HG02938 (cell line): ENCODE results near the gene ARID1A.
"Not testable (repeated sequence)": the region's sequence is repeated elsewhere in the genome, so short reads cannot be mapped to it uniquely, and the experiment has no call there.

Experiments used
- ATAC-seq: cut with Tn5 transposase; IDR thresholded peaks from one replicate; pipeline ENCODE4 v1.9.1; 2021; ENCODE audit warnings: mild to moderate bottlenecking, moderate library complexity; ENCODE audit not compliant: unreplicated experiment

The ARID1A gene

DNA sequence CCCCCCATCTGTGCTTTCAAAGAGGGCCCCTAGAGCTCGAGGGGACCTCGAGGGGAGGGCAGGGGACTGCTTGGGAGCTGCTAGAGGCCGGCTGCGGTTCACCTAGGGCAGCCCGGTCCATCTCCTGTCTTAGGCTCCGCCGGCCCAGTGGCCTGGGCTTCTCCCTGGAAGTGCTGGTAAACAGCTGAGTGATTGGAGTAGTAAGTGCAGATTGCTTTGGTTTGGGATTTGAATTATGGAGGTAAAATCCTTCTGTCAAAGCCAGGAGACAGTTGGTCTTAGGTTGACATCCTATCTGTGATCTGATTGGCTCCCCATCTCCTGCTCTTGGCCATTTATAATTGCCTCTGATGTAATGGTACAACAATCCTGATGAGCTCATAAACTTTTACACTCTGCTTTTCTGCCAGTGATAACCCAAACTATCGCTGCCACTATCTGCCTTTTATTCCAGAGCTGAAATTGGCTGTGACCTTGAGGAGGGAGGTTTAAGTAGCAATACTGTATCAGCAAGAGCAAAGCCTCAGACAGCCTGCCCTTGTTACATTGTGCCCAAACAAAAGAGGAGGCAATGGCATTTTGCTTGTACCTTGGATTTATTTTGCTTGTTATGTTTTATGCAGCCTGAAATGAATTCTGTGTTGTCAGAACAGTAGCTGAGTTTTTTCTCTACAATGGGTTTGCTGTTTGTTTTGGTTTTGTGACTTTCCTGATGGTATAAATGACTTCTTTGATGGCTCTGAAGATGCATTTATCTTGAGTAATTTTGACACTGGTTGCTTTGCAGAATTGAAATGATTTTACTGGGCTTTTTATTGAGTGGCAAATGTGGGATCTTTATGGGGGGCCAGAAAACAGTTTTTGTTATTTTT lies 2.4 kb downstream of the ARID1A start:
- no peak for ATAC-seq

DNA sequence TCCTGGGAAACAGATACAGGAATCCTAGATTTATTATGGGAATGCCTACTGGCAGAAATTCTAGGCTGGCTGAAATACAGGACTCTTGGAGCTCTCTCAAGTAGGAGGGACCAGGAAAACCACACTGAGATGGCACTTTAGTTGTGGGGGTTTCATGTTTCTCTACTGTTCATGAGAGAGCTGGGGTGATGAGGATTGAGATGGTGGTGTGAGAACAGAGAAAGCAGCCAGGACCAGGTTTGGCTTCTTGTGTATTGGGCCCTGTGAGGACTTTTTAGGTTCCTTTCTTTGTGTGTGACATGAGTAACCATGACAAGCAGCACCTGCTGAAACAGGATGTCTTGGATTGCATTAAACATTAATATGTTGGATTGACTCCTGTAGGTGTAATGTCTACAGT lies 4.9 kb downstream of the ARID1A start:
- no peak for ATAC-seq

DNA sequence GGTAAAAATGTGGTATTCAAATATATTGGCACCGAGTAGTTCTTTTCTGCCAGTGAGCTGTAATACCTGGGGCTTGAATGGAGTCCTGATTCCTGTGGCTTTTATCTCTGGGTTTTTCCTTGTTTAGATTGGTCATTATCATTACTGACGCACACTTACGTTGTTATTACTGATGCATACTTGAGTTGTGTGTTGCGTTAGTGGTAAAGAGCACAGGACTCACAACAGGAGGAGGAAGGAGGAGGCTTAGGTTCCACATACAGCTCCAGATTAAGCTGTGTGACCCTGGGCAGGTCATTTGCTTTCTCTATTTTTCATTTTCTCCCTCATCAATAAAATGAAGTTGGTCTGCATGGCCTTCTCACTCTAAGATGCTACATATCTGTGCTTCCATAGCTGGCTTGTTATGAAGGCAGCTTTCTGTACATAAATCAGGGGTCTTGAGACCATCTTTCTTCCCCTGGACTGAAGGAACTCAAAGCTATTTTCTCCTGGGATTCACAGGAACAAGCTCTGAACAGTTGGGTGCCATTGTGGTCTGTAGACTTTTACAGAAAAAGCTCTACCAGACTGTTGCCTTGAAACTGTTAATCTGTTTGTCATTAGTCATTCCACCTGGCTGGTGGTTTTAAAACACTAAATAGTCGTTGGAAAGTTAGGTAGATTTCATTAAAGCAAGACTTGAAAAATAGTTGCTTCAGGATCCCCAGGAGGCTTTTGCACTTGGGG lies 5.6 kb downstream of the ARID1A start:
- no peak for ATAC-seq

DNA sequence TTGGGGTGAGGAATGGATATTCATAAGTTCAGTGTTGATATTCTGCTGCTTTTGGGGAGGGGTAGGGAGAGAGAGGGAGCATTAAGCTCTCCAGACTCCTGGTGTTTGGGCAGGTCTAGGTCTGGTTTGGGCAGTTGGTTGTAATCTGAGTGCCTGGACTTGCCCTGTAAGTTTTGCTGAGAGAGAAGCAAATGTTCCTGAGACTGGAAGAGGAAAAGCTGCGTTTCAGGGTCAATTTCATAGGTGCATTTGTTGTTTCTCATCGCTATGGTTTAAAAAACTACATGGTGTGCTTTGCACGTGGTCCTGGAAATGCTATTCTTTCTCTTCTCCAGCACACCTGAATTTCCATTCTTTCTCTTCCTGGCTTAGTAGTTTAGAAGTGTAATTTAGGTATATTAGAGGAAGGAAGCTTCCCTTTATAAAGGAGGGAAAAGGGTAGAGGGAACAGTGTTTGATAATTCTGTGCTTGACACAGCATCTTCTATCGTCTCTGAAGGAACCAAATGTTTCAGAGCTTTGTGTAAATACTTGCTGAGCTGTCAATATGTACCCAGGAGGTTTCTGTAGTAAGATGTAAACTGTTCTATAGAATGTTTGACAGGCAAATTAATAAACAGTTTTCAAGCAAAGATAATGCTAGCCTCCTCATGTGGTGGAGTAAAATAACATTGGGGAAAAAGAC lies 6.3 kb downstream of the ARID1A start:
- ATAC-seq: no peak

DNA sequence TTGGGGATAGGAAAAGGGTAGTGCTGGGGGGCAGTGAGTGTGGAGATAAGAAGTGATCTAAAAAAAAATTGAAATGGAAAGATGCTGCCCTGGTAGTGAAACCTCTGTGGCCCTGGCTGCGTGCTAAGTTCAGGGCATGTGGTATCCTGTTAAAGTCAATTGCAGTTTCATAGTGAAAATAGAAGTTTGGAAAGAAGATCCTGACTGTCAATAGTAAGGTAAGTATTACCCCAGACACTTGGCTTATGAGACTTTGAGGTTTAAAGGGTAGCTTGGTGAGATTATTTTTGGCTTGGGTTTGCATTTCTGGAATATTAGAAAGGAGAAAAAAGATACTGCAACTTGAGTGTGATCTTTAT lies 6.8 kb downstream of the ARID1A start:
- ATAC-seq: no peak

DNA sequence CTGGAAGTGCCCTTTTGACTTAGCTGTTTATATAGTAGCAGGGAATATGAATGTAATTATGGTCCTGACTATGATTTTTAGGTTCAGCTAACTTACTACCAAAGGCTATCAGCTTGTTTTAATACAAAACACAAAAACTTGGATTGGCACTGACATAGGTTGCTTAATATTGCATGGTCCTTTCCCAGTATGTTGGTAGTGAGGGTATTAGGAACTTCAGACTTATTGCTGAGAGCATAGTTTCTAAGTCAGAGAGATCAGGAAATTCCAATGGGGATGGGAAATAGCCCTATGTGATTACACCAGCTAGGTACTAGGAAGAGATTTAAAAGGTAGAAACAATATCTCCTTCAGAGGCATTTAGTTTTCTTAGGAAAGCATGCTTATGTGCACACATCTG lies 7.7 kb downstream of the ARID1A start:
- no peak for ATAC-seq

DNA sequence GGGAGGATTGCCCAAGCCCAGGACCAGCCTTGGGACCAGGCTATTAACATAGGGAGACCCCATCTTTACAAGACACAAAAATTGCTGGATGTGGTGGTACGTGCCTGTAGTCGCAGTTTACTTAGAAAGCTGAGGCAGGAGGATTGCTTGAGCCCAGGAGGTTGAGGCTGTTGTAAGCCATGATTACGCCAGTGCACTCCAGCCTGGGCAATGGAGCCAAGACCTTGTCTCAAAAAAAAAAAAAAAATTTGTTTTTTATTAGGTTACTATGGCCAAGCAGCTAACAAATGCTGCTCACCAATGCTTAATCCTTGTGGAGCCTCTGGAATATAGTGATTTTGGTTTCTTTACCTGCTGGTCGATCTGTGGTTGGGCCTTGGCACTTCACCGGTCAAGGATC lies 8.8 kb downstream of the ARID1A start:
- no peak for ATAC-seq

DNA sequence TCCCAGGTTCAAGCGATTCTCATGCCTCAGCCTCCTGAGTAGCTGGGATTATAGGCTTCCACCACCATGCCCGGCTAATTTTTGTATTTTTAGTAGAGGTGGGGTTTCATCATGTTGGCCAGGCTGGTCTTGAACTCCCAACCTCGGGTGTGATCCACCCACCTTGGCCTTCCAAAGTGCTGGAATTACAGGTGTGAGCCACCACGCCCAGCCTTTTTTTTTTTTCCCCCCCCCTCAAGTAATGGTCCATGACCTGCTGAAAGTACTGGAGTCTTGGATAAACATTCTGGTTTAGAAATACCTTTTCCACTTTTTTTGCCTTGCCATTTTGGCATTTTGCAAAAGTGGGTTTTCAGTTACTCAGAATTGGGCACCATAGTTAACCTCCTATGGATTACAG lies 9.4 kb downstream of the ARID1A start:
- not testable (repeated sequence) for ATAC-seq

DNA sequence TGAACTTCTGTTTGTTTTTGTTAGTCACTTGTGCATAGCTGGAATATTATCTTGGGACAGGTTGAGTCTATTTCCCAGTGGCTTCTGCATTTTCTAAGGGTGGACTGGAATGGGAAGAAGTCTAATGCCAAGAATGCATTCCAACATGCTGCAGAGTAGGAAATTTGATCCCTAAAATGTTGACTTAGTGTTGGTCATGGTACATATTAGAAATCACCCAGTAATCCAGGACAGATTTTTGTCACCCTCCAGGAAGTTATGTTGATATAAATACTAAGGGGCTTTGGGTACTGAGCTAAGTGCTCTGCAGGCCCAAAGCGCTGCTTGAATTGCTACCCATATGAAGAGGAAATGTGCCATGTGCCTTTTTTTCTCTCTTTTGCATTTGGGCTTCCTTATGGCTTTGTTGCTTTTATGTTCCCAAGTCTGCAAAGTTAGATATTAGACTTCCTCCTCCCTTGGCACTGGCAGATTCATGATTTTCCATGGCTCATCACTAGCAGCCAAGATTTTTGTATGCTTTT lies 10.0 kb downstream of the ARID1A start:
- ATAC-seq: no peak

DNA sequence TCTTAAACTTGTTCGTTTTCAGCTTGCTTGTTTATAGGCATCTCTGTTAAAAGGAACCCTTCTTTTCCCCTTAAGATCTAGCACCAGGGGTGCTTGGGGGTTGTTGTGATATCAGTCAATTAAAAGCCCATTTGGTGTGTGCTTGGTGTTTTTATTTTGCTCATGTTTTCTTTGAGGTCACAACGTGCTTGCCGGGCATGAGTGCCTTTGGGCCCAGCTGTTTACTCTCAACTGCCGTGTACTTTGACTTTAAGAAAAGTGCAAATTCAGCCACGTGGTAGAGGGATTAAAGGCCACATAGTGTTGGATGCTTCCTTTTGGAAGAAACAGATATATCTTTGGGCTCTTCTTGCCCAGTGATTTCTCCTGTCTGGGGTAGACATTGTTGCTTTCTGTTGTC lies 10.5 kb downstream of the ARID1A start:
- ATAC-seq: no peak

DNA sequence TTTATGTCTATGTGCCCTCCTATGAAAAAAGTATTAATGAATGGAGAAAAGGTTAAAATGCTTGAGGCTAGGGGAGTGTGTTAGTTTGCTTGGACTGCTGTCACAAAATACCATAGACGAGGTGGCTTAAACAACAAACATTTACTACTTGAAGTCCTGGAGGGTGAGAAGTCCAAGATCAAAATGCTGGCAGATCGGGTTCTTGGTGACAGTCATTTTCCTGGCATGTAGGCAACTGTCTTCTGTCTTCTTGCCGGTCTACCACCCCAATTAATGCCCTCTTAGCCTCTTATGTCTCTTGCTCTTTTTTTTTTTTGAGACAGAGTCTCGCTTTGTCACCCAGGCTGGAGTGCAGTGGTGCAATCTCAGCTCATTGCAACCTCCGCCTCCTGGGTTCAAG lies 15.0 kb downstream of the ARID1A start:
- no peak for ATAC-seq

DNA sequence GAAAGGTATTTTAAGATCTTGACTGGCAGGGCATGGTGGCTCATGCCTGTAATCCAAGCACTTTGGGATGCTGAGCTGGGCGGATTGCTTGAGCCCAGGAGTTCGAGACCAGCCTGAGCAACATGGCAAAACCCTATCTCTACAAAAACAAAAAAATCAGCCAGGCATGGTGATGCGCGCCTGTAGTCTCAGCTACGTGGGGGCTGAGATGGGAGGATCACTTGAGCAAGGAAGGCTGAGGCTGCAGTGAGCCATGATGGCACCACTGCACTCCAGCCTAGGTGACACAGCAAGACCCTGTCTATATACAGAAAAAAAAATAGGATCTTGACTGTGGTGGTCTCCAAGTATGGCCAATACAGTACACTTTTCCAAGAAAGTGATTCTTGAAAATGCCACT lies 16.0 kb downstream of the ARID1A start:
- no peak for ATAC-seq

DNA sequence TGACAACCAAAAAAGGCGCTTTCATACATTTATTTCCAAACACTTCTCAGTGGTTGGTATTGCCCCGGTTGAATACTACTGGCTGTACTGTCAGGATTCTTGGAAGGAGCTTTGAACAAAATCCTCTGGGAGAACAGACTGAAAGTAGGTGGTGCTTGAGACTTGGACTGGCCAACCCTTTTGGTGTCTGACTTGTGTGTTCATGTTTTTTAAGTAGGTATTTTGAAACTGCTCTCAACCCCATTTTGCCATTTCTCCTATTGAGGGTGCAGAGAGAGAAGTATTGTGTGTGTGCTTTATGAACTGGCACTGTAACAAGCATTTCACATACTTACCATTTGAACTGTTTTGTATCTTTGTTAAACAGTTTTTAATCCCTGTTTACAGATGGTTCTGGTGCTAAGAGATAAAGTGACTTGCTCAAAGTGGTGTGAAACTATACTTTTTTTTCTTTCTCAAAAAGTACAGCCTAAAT lies 21.2 kb downstream of the ARID1A start:
- no peak for ATAC-seq

DNA sequence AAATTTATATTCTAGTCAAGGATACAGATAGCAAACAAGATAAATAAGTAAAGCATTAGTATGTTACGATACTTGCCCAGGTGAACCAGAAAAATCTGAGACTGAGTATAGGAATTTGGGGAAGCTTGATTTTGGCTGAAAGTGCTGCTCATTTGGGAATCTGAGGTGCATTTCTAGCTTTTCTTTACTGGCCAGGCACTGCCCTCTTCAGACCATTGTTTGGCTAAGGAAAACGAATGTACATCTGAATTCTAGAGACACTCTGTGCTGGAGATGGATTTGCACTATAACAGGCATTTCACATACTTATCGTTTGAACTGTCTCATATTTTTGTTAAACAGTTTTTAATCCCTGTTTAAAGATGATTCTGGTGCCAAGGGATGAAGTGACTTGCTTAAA lies 23.4 kb downstream of the ARID1A start:
- ATAC-seq: no peak

DNA sequence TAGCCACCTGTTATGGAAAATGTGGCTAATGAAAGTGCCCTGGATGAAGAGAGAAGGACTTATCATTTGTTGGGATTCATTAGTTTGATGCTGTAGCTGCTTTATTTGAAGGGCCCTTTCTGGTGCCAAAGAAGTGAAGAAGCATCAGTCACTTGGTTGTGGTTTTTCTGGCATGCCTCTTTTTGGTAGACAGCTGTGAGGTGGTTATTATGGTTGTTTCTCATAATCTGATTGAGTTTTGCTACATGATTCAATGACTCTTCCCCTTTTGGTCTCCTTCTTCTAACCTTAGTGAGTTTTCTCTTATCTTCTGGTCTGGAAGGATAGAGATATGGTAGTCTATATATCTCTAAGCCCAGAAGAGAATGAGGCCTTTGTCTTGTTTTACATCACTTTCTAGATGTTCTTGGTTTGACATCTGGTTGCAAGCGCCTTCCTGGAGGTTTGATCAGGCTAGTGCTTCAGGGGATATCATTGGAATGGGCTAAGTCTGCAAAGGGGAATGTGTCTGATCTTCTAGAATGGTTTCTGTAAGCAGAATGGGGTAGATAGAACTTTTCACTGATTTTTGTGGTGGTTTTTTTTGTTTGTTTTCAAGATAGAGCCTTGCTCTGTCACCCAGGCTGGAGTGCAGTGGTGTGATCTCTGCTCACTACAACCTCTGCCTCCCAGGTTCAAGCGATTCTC lies 26.0 kb downstream of the ARID1A start:
- ATAC-seq: no peak

DNA sequence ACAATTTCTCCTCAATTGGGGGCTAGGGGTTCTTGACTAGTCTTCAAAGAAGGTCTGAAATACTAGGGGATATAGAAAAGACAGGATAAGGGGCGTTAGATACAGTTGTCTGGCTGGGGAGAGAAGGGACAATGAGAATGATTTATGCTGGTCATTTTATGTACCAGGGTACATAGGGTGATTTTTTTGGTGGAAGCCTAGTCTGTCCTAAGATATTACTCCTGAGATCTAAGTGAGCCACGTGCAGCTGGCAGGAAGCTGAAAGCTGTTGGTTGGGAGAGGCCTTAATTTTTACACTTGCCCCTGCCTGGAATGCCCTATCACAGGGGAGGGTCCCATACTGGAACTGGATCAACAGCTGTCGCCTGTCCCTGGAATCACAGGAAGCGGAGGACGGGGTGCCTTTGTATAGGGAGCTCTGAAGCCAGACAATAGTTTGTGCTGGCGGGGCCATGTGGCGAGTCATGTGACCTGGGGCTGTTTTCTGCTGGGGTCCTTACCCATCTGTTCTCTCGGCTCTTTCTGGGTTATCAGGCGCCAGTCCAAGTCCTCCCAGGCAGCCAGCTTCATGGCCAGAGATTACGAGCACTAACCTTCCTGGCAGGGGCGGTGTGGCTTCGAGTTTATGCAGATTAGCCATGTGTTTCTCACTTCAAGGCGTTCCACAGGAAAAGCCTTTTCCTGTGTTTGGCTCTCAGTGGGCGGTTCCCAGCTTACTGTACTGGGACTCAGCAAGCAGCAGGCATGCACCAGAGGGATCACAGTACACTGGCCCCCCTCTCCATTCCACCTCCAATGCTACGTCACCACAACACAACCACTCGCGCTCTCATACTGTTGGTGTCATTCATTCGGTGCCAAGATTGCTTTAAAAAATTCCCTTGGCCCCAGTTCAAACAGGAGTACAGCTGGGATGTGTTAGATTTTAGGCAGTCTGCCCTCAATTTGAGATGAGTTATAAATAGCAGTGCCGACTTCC lies 27.5 kb downstream of the ARID1A start:
- ATAC-seq: no peak

DNA sequence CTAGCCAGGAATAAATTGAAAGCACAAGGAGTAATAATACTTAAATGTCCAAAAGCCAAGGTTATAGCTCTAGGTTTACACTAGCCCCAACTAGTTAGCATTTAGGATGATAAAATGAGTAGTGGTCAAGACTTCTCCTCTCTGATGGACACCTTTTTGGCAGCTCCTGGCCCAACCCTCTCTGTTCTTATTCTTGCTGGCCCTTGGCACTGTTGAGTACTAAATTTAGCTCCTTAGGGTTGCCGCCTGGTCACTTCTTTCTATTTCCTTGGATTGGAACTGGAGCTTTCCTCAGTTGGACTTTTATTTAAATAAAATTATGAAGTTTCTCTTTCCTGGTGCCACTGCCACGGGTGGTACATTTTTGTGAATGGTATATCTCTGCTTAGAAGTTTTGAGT lies 28.3 kb downstream of the ARID1A start:
- ATAC-seq: no peak

DNA sequence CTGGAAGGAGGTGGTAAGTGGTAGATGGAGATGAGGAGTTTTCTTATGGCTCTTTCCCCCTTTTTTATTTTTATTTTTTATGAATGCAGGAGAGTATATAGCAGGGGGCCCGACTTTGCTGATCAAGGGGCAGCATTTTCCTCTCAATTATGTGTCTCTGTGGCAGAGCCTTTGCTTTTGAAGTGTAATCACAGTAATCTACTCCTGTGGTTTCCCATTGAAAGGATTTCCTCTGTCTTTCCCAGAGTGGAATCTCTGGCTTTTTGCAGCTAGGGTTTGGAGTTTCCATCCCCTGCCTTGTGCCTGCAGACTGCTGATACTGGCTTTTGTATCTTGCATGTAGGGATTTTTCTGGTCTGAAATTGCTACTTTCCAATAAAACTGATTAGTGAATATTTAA lies 29.1 kb downstream of the ARID1A start:
- ATAC-seq: no peak

DNA sequence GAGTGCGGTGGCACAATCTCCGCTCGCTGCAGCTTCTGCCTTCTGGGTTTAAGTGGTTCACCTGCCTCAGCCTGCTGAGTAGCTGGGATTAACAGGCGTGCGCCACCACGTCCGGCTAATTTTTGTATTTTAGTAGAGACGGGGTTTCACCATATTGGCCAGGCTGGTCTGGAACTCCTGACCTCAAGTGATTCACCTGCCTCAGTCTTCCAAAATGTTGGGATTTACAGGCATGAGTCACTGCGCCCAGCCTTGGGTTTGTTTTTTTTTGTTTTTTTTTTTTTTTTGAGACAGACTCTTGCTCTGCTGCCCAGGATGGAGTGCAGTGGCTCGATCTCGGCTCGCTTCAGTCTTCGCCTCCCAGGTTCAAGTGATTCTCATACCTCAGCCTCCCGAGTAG lies 30.1 kb downstream of the ARID1A start:
- not testable (repeated sequence) for ATAC-seq

DNA sequence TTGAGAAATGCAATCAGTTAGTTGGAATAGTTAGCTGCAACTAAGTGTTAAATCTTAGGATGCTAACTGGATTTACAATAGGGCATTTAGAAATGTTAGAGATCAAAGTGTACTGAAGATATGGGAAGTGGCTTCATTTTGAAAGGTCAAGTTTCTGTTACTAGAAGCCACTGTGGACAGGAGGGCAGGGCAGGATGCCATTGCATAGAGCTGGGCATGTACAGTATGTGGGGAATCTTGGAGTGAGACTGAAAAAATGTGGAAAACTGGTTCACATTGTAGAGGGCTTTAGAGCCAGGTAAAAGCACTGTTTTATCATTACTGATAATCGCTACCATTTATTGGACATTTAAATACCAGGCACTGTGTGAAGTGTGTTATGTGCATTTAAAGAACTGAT lies 31.0 kb downstream of the ARID1A start:
- ATAC-seq: no peak
